Activated T-cell treated with anti-CD3 and anti-CD28 coated beads for 1 hour (primary cell): Measurements from ENCODE around the gene PPARA.

Source experiments
- DNase-seq: peaks from one replicate; pipeline ENCODE4 v3.0.0-alpha.2; 2020; ENCODE audit warnings: low read depth

PPARA gene

GRCh38 chr22:46275455-46276122, 125.3 kb downstream of the PPARA start:
- no peak for DNase-seq

- no peak for DNase-seq
Measured at GRCh38 chr22:46276563-46276962, 126.2 kb downstream of the PPARA start.

GRCh38 chr22:46278656-46279645, 128.6 kb downstream of the PPARA start:
- DNase-seq: no peak

- no peak for DNase-seq
Measured at GRCh38 chr22:46280063-46280817, 129.9 kb downstream of the PPARA start.

- DNase-seq: no peak
Measured at GRCh38 chr22:46280999-46281623, 130.8 kb downstream of the PPARA start.

- DNase-seq: no peak
Measured at GRCh38 chr22:46281866-46282678, 131.7 kb downstream of the PPARA start.

- DNase-seq: no peak
Measured at GRCh38 chr22:46286006-46286405, 135.7 kb downstream of the PPARA start.

- no peak for DNase-seq
Measured at GRCh38 chr22:46286941-46287872, 136.9 kb downstream of the PPARA start.

- no peak for DNase-seq
Measured at GRCh38 chr22:46287873-46288751, 137.8 kb downstream of the PPARA start.

GRCh38 chr22:46288846-46289243, 138.5 kb downstream of the PPARA start:
- DNase-seq: no peak

- DNase-seq: no peak
Measured at GRCh38 chr22:46289244-46289891, 139.0 kb downstream of the PPARA start.

GRCh38 chr22:46290121-46290842, 140.0 kb downstream of the PPARA start:
- no peak for DNase-seq

- no peak for DNase-seq
Measured at GRCh38 chr22:46290843-46291785, 140.8 kb downstream of the PPARA start.

- no peak for DNase-seq
Measured at GRCh38 chr22:46292173-46292572, 141.8 kb downstream of the PPARA start.

GRCh38 chr22:46292732-46293131, 142.4 kb downstream of the PPARA start:
- no peak for DNase-seq
